Body of pancreas (tissue), 4 donors: ENCODE data around the gene RNF168.

ENCODE experiments used
- CTCF ChIP-seq, 7 experiments: fragments of 450-650 bp in 4 of 7; fragments of 200-600 bp in 3 of 7; sonication (generic) in 3 of 7; IDR thresholded peaks; one replicate each; pipeline ENCODE4 v1.5.1; 2016 to 2019; ENCODE audit warnings: antibody characterized with exemption in 7 of 7
- POLR2A ChIP-seq, 3 donors: fragments of 450-650 bp; IDR thresholded peaks; one replicate each; pipeline ENCODE4 v1.6.1; 2016; ENCODE audit warnings: antibody characterized with exemption in 3 of 3, mild to moderate bottlenecking in 2 of 3

- TF ChIP-seq POLR2A (IDR thresholded peaks at IDR 0.05) (no peak), CTCF (IDR thresholded peaks at IDR 0.05) (no peak)
These were observed 16.1 kb upstream of the RNF168 start for GRCh38 chr3:196519718-196520082.
